Neuronal stem cell (in vitro differentiated cells): ENCODE results near the gene PIM3.
A peak's percentile ranks its signal among the peaks of the same experiment; 100 is the strongest.

Experiments used
- DNase-seq: peaks from one replicate; pipeline ENCODE4 v3.0.0-alpha.2; 2013; ENCODE audit warnings: low spot score
- H2AFZ ChIP-seq: one replicate; pipeline ENCODE4 v1.6.1; 2013; ENCODE audit warnings: mild to moderate bottlenecking, low read length, inconsistent platforms
- H2AK5ac ChIP-seq: 2 replicates; pipeline ENCODE4 v1.6.1; 2013; ENCODE audit warnings: low read depth, mild to moderate bottlenecking, inconsistent platforms, low read length, moderate library complexity, mixed read lengths
- H2BK120ac ChIP-seq: 2 replicates; pipeline ENCODE4 v1.6.1; 2013; ENCODE audit warnings: low read depth, mild to moderate bottlenecking, inconsistent platforms, low read length, moderate library complexity, mixed read lengths
- H2BK12ac ChIP-seq: one replicate; pipeline ENCODE4 v1.6.1; 2013; ENCODE audit warnings: low read length, inconsistent platforms
- H2BK15ac ChIP-seq: 2 replicates; pipeline ENCODE4 v1.6.1; 2013; ENCODE audit warnings: mild to moderate bottlenecking, low read length, inconsistent platforms, mixed read lengths
- H2BK5ac ChIP-seq: one replicate; pipeline ENCODE4 v1.6.1; 2013; ENCODE audit warnings: inconsistent platforms, mild to moderate bottlenecking, low read length, moderate library complexity
- H3K14ac ChIP-seq: one replicate; pipeline ENCODE4 v1.6.1; 2013; ENCODE audit warnings: low read length, inconsistent platforms
- H3K18ac ChIP-seq: 2 replicates; pipeline ENCODE4 v1.6.1; 2013; ENCODE audit warnings: low read length, inconsistent platforms
- H3K23ac ChIP-seq: 2 replicates; pipeline ENCODE4 v1.6.1; 2013; ENCODE audit warnings: low read depth, mild to moderate bottlenecking, mixed read lengths, low read length, inconsistent platforms; ENCODE audit not compliant: poor library complexity
- H3K27ac ChIP-seq: replicated peaks from 3 replicates; pipeline ENCODE4 v1.5.1; 2013; ENCODE audit warnings: low read length, inconsistent platforms
- H3K27me3 ChIP-seq, 3 experiments: 2 replicates each; pipeline ENCODE4 v1.6.1; 2013; ENCODE audit warnings: low read length in 3 of 3, mild to moderate bottlenecking in 2 of 3, inconsistent platforms in 1 of 3, low read depth in 1 of 3, mixed read lengths in 1 of 3, moderate library complexity in 1 of 3; ENCODE audit not compliant: control insufficient read depth in 3 of 3, insufficient read depth in 3 of 3
- H3K36me3 ChIP-seq, 2 donors: replicated peaks in 1 of 2; 2 replicates each; pipeline ENCODE4 v1.6.1; 2013; ENCODE audit warnings: low read length in 2 of 2; ENCODE audit not compliant: control insufficient read depth in 2 of 2, insufficient read depth in 2 of 2
- H3K4ac ChIP-seq: 2 replicates; pipeline ENCODE4 v1.6.1; 2013; ENCODE audit warnings: inconsistent platforms, mild to moderate bottlenecking, low read length, moderate library complexity
- H3K4me1 ChIP-seq, 2 donors: 1 replicate in 1 of 2; 2 replicates in 1 of 2; pipeline ENCODE4 v1.6.1; 2013; ENCODE audit warnings: low read length in 2 of 2, low read depth in 1 of 2; ENCODE audit not compliant: control insufficient read depth in 2 of 2, insufficient read depth in 1 of 2
- H3K4me2 ChIP-seq: one replicate; pipeline ENCODE4 v1.6.1; 2013; ENCODE audit warnings: mild to moderate bottlenecking, low read length, inconsistent platforms; ENCODE audit not compliant: insufficient read depth, poor library complexity, severe bottlenecking
- H3K4me3 ChIP-seq, 2 donors: 2 replicates each; pipeline ENCODE4 v1.5.1; 2013; ENCODE audit warnings: low read length in 2 of 2, mild to moderate bottlenecking in 2 of 2, inconsistent platforms in 1 of 2, moderate library complexity in 1 of 2
- H3K79me1 ChIP-seq: one replicate; pipeline ENCODE4 v1.6.1; 2013; ENCODE audit warnings: low read depth, mild to moderate bottlenecking, inconsistent platforms, low read length, moderate library complexity
- H3K9ac ChIP-seq: one replicate; pipeline ENCODE4 v1.6.1; 2013; ENCODE audit warnings: mild to moderate bottlenecking, low read depth, low read length, inconsistent platforms; ENCODE audit not compliant: poor library complexity
- H3K9me3 ChIP-seq, 2 donors: replicated peaks in 1 of 2; 2 replicates each; pipeline versions ENCODE3 to v1.6.1; 2013; ENCODE audit warnings: low read length in 2 of 2, mild to moderate bottlenecking in 2 of 2, inconsistent platforms in 1 of 2, low read depth in 1 of 2, mixed read lengths in 1 of 2, moderate library complexity in 1 of 2; ENCODE audit not compliant: control insufficient read depth in 2 of 2, insufficient read depth in 1 of 2
- H4K8ac ChIP-seq: one replicate; pipeline ENCODE4 v1.6.1; 2013; ENCODE audit warnings: low read depth, mild to moderate bottlenecking, inconsistent platforms, low read length, moderate library complexity
- H4K91ac ChIP-seq: one replicate; pipeline ENCODE4 v1.6.1; 2013; ENCODE audit warnings: low read length, low read depth, mild to moderate bottlenecking, inconsistent platforms; ENCODE audit not compliant: poor library complexity
- WGBS, 2 donors: extraction: QIAGEN DNeasy Blood & Tissue Kit; methylation state at CpG; one replicate each; pipeline ENCODE4 v1.1.7; 2013; ENCODE audit warnings: missing lambda C conversion rate in 2 of 2, mixed read lengths in 1 of 2; ENCODE audit not compliant: insufficient read length in 2 of 2, insufficient replicate concordance in 1 of 2; ENCODE audit errors: extremely low coverage in 2 of 2; 5-methylcytosine and 5-hydroxymethylcytosine counted together

Gene PIM3

GRCh38 chr22:49950396-49950994 is 10.1 kb upstream of the PIM3 start:
- Histone ChIP-seq H3K18ac (peak overlapping the region; percentile 94), H3K14ac (peak overlapping the region; percentile 97), H2AK5ac (peak overlapping the region; percentile 100), H3K79me1 (no peaks in the 10 kb centered on the region), H2BK15ac (peak overlapping the region; percentile 86), H2AFZ (peak overlapping the region; percentile 64), H3K23ac (peak overlapping the region; percentile 85), H3K36me3 (no peaks in the 10 kb centered on the region), H3K27me3 (no peaks in the 10 kb centered on the region), H4K91ac (no peak overlapping the region), H3K4me1 (peaks cover 27 to 47% of the 10 kb centered on the region in 2 donors), H3K4ac (no peak overlapping the region), H2BK5ac (peak overlapping the region; percentile 94), H3K9me3 (no peaks in the 10 kb centered on the region), H3K4me3 (no peak overlapping the region), H3K4me2 (no peak overlapping the region), H2BK120ac (no peak overlapping the region), H3K9ac (no peak overlapping the region), H4K8ac (no peak overlapping the region), H2BK12ac (peak overlapping the region; percentile 67), H3K27ac (no peak overlapping the region)
- no peak for DNase-seq
- no CpG with 5 or more reads among the region's 18 CpGs for WGBS, 2 donors

GRCh38 chr22:49951000-49951677 is 9.4 kb upstream of the PIM3 start:
- no peak for DNase-seq
- Histone ChIP-seq H2BK12ac (peak overlapping the region; percentile 93), H2BK5ac (peak overlapping the region; percentile 94), H2BK120ac (peak overlapping the region; percentile 83), H3K9ac (no peak overlapping the region), H3K23ac (peak overlapping the region; percentile 85), H3K14ac (peak overlapping the region; percentile 97), H3K4ac (peak overlapping the region; percentile 95), H3K27ac (no peak overlapping the region), H3K18ac (peak overlapping the region; percentile 94), H3K27me3 (no peaks in the 10 kb centered on the region), H2AFZ (peak overlapping the region; percentile 64), H3K9me3 (no peaks in the 10 kb centered on the region), H4K8ac (no peak overlapping the region), H3K4me3 (no peak overlapping the region), H3K36me3 (no peaks in the 10 kb centered on the region), H2BK15ac (peak overlapping the region; percentile 86), H3K4me2 (no peak overlapping the region), H4K91ac (no peak overlapping the region), H3K4me1 (peaks cover 27 to 45% of the 10 kb centered on the region in 2 donors), H3K79me1 (no peaks in the 10 kb centered on the region), H2AK5ac (peak overlapping the region; percentile 100)
- WGBS, 2 donors = no CpG with 5 or more reads among the region's 28 CpGs

- Histone ChIP-seq H3K4me1 (peaks cover 26 to 41% of the 10 kb centered on the region in 2 donors), H3K4me3 (no peak overlapping the region), H3K79me1 (no peaks in the 10 kb centered on the region), H2BK12ac (no peak overlapping the region), H2BK15ac (peak overlapping the region; percentile 86), H3K9ac (no peak overlapping the region), H3K14ac (no peak overlapping the region), H2BK120ac (peak overlapping the region; percentile 83), H3K27me3 (no peaks in the 10 kb centered on the region), H3K36me3 (no peaks in the 10 kb centered on the region), H2BK5ac (no peak overlapping the region), H3K27ac (no peak overlapping the region), H3K4ac (peak overlapping the region; percentile 95), H2AFZ (peak overlapping the region; percentile 64), H4K8ac (no peak overlapping the region), H3K9me3 (no peaks in the 10 kb centered on the region), H3K4me2 (no peak overlapping the region), H3K23ac (no peak overlapping the region), H3K18ac (peak overlapping the region; percentile 94), H4K91ac (peak overlapping the region; percentile 68), H2AK5ac (peak overlapping the region; percentile 100)
- no CpG with 5 or more reads among the region's 4 CpGs for WGBS, 2 donors
- no peak for DNase-seq
Observed at GRCh38 chr22:49951678-49951985, 8.9 kb upstream of the PIM3 start.

GRCh38 chr22:49951986-49952896 is 8.3 kb upstream of the PIM3 start:
- no peak for DNase-seq
- Histone ChIP-seq H3K4me3 (no peak overlapping the region), H3K9ac (peak overlapping the region; percentile 60), H3K23ac (no peak overlapping the region), H3K27ac (no peak overlapping the region), H3K4me1 (peaks cover 21 to 35% of the 10 kb centered on the region in 2 donors), H3K27me3 (no peaks in the 10 kb centered on the region), H2BK15ac (peak overlapping the region; percentile 86), H3K14ac (peak overlapping the region; percentile 95), H3K79me1 (no peaks in the 10 kb centered on the region), H3K4me2 (no peak overlapping the region), H4K91ac (peak overlapping the region; percentile 92), H3K9me3 (no peaks in the 10 kb centered on the region), H2AFZ (peak overlapping the region; percentile 54), H3K18ac (peak overlapping the region; percentile 94), H2BK120ac (peak overlapping the region; percentile 24), H2AK5ac (peak overlapping the region; percentile 100), H3K4ac (peak overlapping the region; percentile 17), H2BK5ac (peak overlapping the region; percentile 13), H2BK12ac (peak overlapping the region; percentile 75), H3K36me3 (no peaks in the 10 kb centered on the region), H4K8ac (no peak overlapping the region)
- no CpG with 5 or more reads among the region's 24 CpGs for WGBS, 2 donors
